Stimulated activated CD8-positive, alpha-beta memory T cell treated with anti-CD3 and anti-CD28 coated beads, Interleukin-2, amount 100 ng/mL, for 1 hour (primary cell): ENCODE measurements around the gene GULP1.
"Not testable (repeated sequence)": the region's sequence is repeated elsewhere in the genome, so short reads cannot be mapped to it uniquely, and the experiment has no call there.

Experiments
- DNase-seq, 2 donors: peaks; one replicate each; pipeline ENCODE4 v3.0.0-alpha.2; 2020; ENCODE audit warnings: low read depth in 2 of 2

GULP1 gene

DNA sequence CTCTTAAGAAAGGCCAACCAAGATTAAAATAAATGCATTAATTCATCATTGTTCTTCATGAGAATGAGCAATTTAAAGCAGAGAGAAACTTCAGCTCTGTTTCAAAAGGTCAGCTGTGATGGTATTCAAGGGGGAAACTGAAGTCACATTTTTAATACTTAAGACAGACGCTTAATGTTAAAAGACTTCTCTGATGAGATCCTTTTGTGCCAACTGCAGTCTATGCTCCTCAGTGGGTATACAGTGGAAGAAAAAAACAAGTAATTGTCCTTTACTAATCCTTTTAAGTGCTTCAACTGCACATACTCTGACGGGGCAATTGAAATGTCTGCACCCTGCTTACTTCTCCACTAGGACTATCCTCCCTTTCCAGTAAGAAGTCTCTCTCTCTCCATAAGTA is 309.7 kb downstream of the GULP1 start:
- DNase-seq: no peak

DNA sequence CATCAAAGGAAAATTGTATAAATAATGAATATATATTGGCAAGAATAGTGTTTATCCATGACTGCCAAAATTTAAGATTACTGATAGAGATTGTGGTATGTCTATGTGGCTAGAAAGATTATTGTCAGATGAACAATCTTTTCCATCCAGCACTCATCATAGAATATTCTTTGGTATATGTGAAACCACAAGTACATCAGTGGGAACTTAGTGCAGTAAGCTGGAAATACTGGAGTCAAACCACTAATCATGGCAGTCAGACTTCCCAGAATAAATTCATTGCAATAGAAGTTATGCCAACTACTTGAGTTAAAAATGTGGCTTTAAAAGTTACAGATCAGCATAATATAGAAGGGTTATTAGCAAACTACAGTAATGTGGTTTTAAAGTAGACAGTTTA is 310.3 kb downstream of the GULP1 start:
- no peak for DNase-seq

- no peak for DNase-seq
Measured at GRCh38 chr2:188604579-188604978, 312.9 kb downstream of the GULP1 start.

- not testable (repeated sequence) for DNase-seq
Measured at GRCh38 chr2:188605609-188606584, 314.2 kb downstream of the GULP1 start.

DNA sequence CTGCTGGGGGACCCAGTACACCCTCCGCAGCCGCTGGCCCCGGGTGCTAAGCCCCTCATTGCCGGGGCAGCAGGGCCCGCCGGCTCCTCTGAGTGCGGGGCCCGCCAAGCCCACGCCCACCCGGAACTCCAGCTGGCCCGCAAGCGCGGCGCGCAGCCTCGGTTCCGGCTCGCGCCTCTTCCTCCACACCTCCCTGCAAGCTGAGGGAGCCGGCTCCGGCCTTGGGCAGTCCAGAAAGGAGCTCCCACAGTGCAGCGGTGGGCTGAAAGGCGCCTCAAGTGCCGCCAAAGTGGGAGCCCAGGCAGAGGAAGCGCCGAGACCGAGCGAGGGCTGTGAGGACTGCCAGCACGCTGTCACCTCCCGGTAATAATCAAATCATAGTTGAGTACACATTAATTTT is 314.9 kb downstream of the GULP1 start:
- not testable (repeated sequence) for DNase-seq

GRCh38 chr2:188607501-188607900 is 315.8 kb downstream of the GULP1 start:
- no peak for DNase-seq

GRCh38 chr2:188609321-188610049 is 317.8 kb downstream of the GULP1 start:
- DNase-seq: no peak

GRCh38 chr2:188610050-188610444 is 318.4 kb downstream of the GULP1 start:
- DNase-seq: no peak

GRCh38 chr2:188610827-188611226 is 319.2 kb downstream of the GULP1 start:
- DNase-seq: no peak

GRCh38 chr2:188619146-188619545 is 327.5 kb downstream of the GULP1 start:
- DNase-seq: no peak

DNA sequence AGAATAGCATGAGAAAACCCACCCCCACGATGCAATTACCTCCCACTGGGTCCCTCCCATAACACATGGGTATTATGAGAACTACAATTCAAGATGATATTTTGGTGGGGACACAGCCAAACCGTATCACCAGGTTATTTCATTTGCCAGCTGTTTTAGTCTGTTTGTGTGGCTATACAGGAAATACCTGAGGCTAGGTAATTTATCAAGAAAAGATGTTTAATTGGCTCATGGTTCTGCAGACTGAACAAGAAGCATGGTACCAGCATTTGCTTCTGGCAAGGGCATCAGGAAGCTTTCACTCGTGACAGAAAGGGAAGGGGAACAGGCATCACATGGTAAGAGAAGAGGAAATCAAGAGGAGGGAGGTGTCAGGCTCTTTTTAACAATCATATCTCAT is 329.2 kb downstream of the GULP1 start:
- DNase-seq: no peak

DNA sequence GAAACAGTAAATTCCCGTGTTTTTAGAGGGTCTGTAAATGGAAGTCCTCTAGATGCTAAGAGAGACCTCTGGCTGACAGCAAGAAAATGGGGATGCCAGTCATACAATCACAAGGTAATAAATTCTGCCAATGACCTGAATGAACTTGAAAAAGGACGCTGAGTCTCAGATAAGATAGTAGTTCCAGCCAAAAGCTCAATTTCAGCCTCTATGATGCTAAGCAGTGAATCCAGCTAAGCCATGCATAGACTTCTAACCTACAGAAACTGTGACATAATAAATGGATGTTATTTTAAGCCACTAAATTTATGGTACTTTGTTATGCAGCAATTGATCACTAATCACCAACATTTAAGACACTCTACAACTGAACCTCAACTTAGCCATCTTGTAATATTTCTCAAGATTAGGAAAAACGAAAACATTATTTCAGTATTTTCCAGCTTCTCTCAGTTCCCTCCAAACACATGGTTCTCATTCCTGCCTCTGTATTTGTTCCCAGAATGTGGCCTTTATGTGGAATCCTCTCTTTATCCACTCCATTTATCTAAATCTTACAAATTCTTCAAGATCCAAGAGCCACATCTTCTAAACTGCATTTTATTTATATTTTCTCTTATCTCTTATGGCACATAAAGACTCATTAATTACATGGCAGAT is 331.1 kb downstream of the GULP1 start:
- no peak for DNase-seq

- DNase-seq: no peak
Measured at GRCh38 chr2:188623995-188624643, 332.4 kb downstream of the GULP1 start.

DNA sequence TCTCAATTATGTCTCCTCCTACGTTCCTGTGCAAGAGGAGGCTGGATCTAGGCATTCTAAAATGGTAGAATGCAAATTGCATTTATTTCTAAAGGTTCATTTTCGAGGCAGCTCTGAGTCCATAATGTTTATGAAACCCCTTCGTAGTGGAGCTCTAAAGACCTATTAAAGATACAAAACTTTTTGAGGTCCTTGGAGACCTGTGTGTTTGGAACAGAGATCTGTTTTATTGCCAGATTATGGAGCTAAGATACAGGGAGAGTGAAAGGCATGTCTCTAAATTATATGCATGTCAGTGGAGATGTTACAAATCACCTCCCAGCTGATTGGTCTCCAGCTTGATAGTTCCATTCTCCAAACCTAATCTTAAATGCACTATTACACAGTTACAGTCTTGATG is 335.8 kb downstream of the GULP1 start:
- DNase-seq: no peak

DNA sequence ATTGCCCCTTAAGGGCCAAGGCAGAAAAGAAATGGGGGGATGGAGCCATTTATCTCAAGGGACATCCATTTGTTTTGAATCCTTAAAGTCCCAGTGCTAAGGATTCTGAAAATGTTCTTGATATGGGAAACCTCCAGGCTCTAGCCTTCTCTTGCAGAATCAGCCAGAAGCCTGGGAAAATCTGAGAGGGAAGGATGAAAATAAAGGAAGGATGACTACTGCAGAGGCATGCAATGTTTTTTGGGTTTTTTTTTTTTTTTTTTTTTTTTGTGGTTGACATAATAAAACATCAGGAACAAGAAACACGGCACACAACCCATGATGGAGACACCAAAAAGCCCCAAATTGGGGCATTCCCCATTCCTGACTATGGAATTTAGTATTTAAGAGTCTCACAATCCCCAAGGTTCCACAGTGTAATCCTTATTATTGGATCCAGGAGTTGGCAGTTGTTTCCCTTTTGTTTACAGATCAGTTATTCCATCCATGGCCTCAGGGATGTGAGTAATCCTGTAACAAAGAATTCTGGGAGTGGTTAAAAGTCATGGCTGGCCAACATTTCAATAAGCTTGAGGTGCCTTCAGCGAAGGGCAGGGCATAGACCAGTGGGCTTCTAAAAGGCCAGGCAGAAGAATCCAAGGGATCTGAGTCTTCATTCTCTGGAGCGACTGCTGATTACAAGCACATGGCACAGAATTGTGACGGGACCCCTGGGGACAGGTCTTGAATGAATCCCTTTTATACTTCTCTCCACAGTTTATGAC is 337.5 kb downstream of the GULP1 start:
- DNase-seq: no peak

GRCh38 chr2:188629753-188630527 is 338.3 kb downstream of the GULP1 start:
- DNase-seq: no peak

- no peak for DNase-seq
Measured at GRCh38 chr2:188631037-188631809, 339.5 kb downstream of the GULP1 start.

DNA sequence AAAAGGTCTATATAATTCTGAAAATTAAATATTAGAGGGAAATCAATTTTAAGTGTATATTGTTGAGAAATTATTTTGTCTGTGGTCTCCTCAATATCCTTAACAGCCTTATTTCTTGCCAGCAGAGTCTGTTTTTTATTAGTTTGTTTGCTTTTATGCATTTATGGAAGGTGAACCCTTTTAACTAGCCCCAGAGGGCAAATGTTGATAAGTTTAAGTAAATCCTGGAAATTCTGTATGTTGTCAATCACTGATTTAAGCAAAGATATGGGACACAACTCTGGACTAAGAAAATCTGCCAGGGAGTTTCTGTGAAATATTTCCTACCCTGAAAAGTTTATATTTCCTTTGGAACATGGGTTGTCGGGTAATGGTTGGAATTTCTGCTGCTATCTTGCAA is 343.0 kb downstream of the GULP1 start:
- DNase-seq: no peak
